GM12878 (cell line): ENCODE measurements around the gene MRPS14. TPM values are rescaled to one million over a fixed set of nuclear protein-coding genes. Genes with fewer than 3 reads are reported as not detected.

ENCODE experiments used
- ATAC-seq: fragments of 200-7000 bp; cut with Tn5 transposase; 3 replicates; pipeline ENCODE4 v1.9.1; 2020; ENCODE audit warnings: mild to moderate bottlenecking, moderate library complexity
- BruUV-seq: library from RNA; stranded (reverse); fragments of 400-500 nt; replicated peaks from 2 replicates; lab custom pipeline; 2021; lab: Mats Ljungman, UMichigan
- CTCF ChIA-PET: fragments of 300-600 bp; sonication (Branson Sonifier 250); formaldehyde crosslinking; extraction: SDS; loops from one replicate; lab custom pipeline; 2021; ENCODE audit warnings: inconsistent platforms; lab: Yijun Ruan, JAX
- POLR2A ChIA-PET: fragments of 350-600 bp; formaldehyde crosslinking; extraction: SDS; loops from one replicate; lab custom pipeline; 2021; ENCODE audit warnings: inconsistent platforms; lab: Charles Lee
- RAD21 ChIA-PET: fragments of 300-600 bp; sonication (Branson Sonifier 250); formaldehyde crosslinking; loops from one replicate; lab custom pipeline; 2023; ENCODE audit warnings: antibody characterized with exemption; ENCODE audit not compliant: unreplicated experiment; lab: Charles Lee
- SMC1A ChIA-PET: fragments of 300-600 bp; sonication (Branson Sonifier 250); formaldehyde crosslinking; loops from one replicate; lab custom pipeline; 2023; ENCODE audit not compliant: unreplicated experiment, uncharacterized antibody; lab: Charles Lee
- DNase-seq: peaks from one replicate; pipeline ENCODE4 v3.0.0-alpha.2; 2011; ENCODE audit warnings: low read depth, low spot score
- FAIRE-seq: peaks from 3 replicates; lab custom pipeline; 2011; peaks lifted over from hg19 to GRCh38; lab: Jason Lieb, UNC
- H2AFZ ChIP-seq: 2 replicates; pipeline ENCODE4 v1.6.0; 2011; ENCODE audit warnings: low read depth, low read length, control low read depth; ENCODE audit not compliant: control insufficient read depth
- H3K27ac ChIP-seq: 2 replicates; pipeline ENCODE4 v1.5.1; 2011; ENCODE audit warnings: control low read depth; ENCODE audit not compliant: control insufficient read depth, insufficient read depth
- H3K27me3 ChIP-seq, 2 experiments: replicated peaks in 1 of 2; 2 replicates each; pipeline versions ENCODE4 v1.6.0 to v1.6.1; 2011; ENCODE audit warnings: low read length in 1 of 2; ENCODE audit not compliant: control insufficient read depth in 2 of 2, insufficient read depth in 2 of 2
- H3K36me3 ChIP-seq, 2 experiments: 2 replicates each; pipeline ENCODE4 v1.5.1; 2011; ENCODE audit warnings: low read length in 1 of 2; ENCODE audit not compliant: control insufficient read depth in 2 of 2, insufficient read depth in 2 of 2
- H3K4me1 ChIP-seq: 2 replicates; pipeline ENCODE4 v1.6.1; 2011; ENCODE audit warnings: mild to moderate bottlenecking, low read length, moderate library complexity, mixed read lengths; ENCODE audit not compliant: control insufficient read depth, insufficient read depth
- H3K4me2 ChIP-seq: 2 replicates; pipeline ENCODE4 v1.6.0; 2011; ENCODE audit warnings: control low read depth; ENCODE audit not compliant: control insufficient read depth, insufficient read depth
- H3K4me3 ChIP-seq: fragments of 200-600 bp; sonication (generic); 2 replicates; pipeline ENCODE4 v1.5.1; 2016
- H3K79me2 ChIP-seq: 2 replicates; pipeline ENCODE4 v1.6.0; 2011; ENCODE audit warnings: low read length; ENCODE audit not compliant: control insufficient read depth, insufficient read depth
- H3K9ac ChIP-seq: 2 replicates; pipeline ENCODE4 v1.8.0; 2011; ENCODE audit warnings: low read length, control low read depth, mixed read lengths; ENCODE audit not compliant: control insufficient read depth, insufficient read depth
- H3K9me3 ChIP-seq: replicated peaks from 3 replicates; pipeline ENCODE4 v1.5.1; 2011; ENCODE audit warnings: mild to moderate bottlenecking, low read length; ENCODE audit not compliant: control insufficient read depth, insufficient read depth
- H4K20me1 ChIP-seq: 2 replicates; pipeline ENCODE4 v1.6.0; 2011; ENCODE audit not compliant: control insufficient read depth, insufficient read depth
- CHD4 ChIP-seq: fragments of 200-600 bp; sonication (generic); IDR thresholded peaks from 2 replicates; pipeline ENCODE4 v1.6.1; 2016; ENCODE audit warnings: mild to moderate bottlenecking
- E4F1 ChIP-seq: fragments of 450-650 bp; IDR thresholded peaks from 2 replicates; pipeline ENCODE4 v1.6.1; 2018; ENCODE audit warnings: borderline replicate concordance, mild to moderate bottlenecking; ENCODE audit not compliant: partially characterized antibody
- ETV6 ChIP-seq, 2 experiments: fragments of 450-650 bp in 1 of 2; IDR thresholded peaks in 1 of 2; conservative IDR thresholded peaks in 1 of 2; 2 replicates each; pipeline ENCODE4 v1.6.1; 2014; ENCODE audit warnings: antibody characterized with exemption in 1 of 2, borderline replicate concordance in 1 of 2, low read depth in 1 of 2, mild to moderate bottlenecking in 1 of 2, moderate library complexity in 1 of 2
- FOS ChIP-seq: IDR thresholded peaks from 3 replicates; pipeline ENCODE4 v1.6.1; 2011; ENCODE audit warnings: borderline replicate concordance; ENCODE audit not compliant: insufficient read length; ENCODE audit errors: extremely low read depth
- FOXK2 ChIP-seq: fragments of 450-650 bp; IDR thresholded peaks from 2 replicates; pipeline ENCODE4 v1.6.1; 2017; ENCODE audit warnings: mild to moderate bottlenecking, moderate library complexity
- HSF1 ChIP-seq: fragments of 150-350 bp; IDR thresholded peaks from 2 replicates; pipeline ENCODE4 v1.6.1; 2014; ENCODE audit warnings: mild to moderate bottlenecking, low read depth, low read length
- IRF4 ChIP-seq: IDR thresholded peaks from 2 replicates; pipeline ENCODE4 v1.6.1; 2011; ENCODE audit warnings: low read depth, low read length
- NR2F1 ChIP-seq: fragments of 450-650 bp; conservative IDR thresholded peaks from 2 replicates; pipeline ENCODE4 v1.6.1; 2017; ENCODE audit warnings: mild to moderate bottlenecking
- PAX8 ChIP-seq: fragments of 450-650 bp; IDR thresholded peaks from 2 replicates; pipeline ENCODE4 v1.6.1; 2017; ENCODE audit warnings: mild to moderate bottlenecking, moderate library complexity
- PKNOX1 ChIP-seq: fragments of 450-650 bp; IDR thresholded peaks from 2 replicates; pipeline ENCODE4 v1.6.1; 2016; ENCODE audit warnings: mild to moderate bottlenecking
- POU2F2 ChIP-seq: IDR thresholded peaks from 3 replicates; pipeline ENCODE4 v1.6.1; 2011; ENCODE audit warnings: low read depth, mild to moderate bottlenecking, low read length, borderline replicate concordance
- RAD51 ChIP-seq: fragments of 450-650 bp; IDR thresholded peaks from 2 replicates; pipeline ENCODE4 v1.6.1; 2016; ENCODE audit warnings: moderate library complexity, mild to moderate bottlenecking, inconsistent platforms
- RUNX3 ChIP-seq: IDR thresholded peaks from 2 replicates; pipeline ENCODE4 v1.6.1; 2012; ENCODE audit warnings: low read length, inconsistent platforms
- SMARCA5 ChIP-seq: fragments of 450-650 bp; IDR thresholded peaks from 2 replicates; pipeline ENCODE4 v1.6.1; 2017; ENCODE audit warnings: mild to moderate bottlenecking
- SREBF1 ChIP-seq: IDR thresholded peaks from 2 replicates; pipeline ENCODE4 v1.6.1; 2012; ENCODE audit warnings: mild to moderate bottlenecking, low read length
- ZNF207 ChIP-seq: fragments of 450-650 bp; IDR thresholded peaks from 2 replicates; pipeline ENCODE4 v1.6.1; 2014; ENCODE audit warnings: antibody characterized with exemption, mild to moderate bottlenecking, borderline replicate concordance
- ZNF384 ChIP-seq: IDR thresholded peaks from 2 replicates; pipeline ENCODE4 v1.6.1; 2012; ENCODE audit warnings: low read depth, mild to moderate bottlenecking, low read length, improper control_type of control experiment, borderline replicate concordance
- in situ Hi-C: fragments of 300-500 bp; cut with MboI; formaldehyde crosslinking; loops from 9 replicates; pipeline ENCODE4 v1.14.3; 2018; ENCODE audit warnings: mixed read lengths
- intact Hi-C: fragments of 100-400 bp; cut with micrococcal nuclease; formaldehyde crosslinking; loops from one replicate; pipeline ENCODE4 v1.14.2; 2022; ENCODE audit not compliant: unreplicated experiment
- polyA plus RNA-seq, 11 experiments: library from polyadenylated mRNA; depleted of rRNA in 4 of 11; unstranded in 6 of 11; stranded (reverse) in 5 of 11; fragments of >200 nt; fragmentation: Nextera tagmentation in 4 of 11; fragmentation: Illumina TruSeq in 1 of 11; extraction: Ambion mirVana in 4 of 11; extraction: Trizol in 1 of 11; gene quantifications; 1 replicate in 1 of 11; 2 replicates in 10 of 11; pipeline versions ENCODE4 v1.2.1 to v1.2.3, GENCODE V29; 2011 to 2016; ENCODE audit warnings: inconsistent platforms in 2 of 11, missing spikeins in 2 of 11, low read depth in 1 of 11
- total RNA-seq, 4 experiments: library from RNA; depleted of rRNA in 3 of 4; stranded (reverse); fragments of >200 nt in 3 of 4; fragmentation: Illumina TruSeq in 1 of 4; extraction: Trizol in 1 of 4; gene quantifications; 2 replicates each; pipeline versions ENCODE4 v1.2.1 to v1.2.3, GENCODE V29; 2013 to 2021
- TF ChIP-seq, protein P1 (sequence below): fragments of 450-650 bp; IDR thresholded peaks from 2 replicates; pipeline ENCODE4 v1.6.1; 2017; ENCODE audit warnings: low read depth, mild to moderate bottlenecking, moderate library complexity

MRPS14 gene
- total and polyA plus RNA-seq, 10 of the 15 experiments (the other 5 are each of a cell fraction or from before 2014, with no cell fraction given), result 31.1 to 224 (median 50.4) TPM

DNA sequence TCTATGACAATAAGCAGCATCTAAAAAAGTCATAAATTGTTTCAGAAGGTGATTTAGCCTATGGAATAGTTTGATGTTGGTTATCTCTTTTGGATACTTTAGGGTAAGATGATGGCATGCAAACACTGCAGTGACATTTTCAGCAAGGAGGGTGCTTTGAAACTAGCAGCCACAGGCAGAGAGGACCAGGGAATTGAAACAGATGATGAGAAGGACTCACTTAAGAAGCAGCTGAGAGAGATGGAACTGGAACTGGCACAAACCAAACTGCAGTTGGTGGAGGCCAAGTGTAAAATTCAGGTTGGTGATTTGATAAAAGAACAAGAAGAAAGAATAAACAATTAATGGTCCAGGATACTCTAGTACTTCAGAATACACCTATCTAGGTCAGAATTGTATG, 34.7 kb downstream of the MRPS14 start:
- intact Hi-C loops (no loop called here), in situ Hi-C loops (no loop called here)
- POLR2A ChIA-PET, result interaction anchor here (1.2 to 1.5 kb wide), 3 partner anchors 12 to 35 kb away, joined by 3 read pairs; partner anchors contain the start of gene MRPS14
- Histone ChIP-seq H3K9ac (no peak overlapping the region), H3K79me2 (no peaks in the 10 kb centered on the region), H3K4me2 (peak overlapping the region; percentile 50), H2AFZ (no peak overlapping the region), H3K4me1 (peaks cover 17% of the 10 kb centered on the region), H3K27me3 (no peaks in the 10 kb centered on the region)
- BruUV-seq, result no TSS peak
- RAD21 ChIA-PET, result interaction anchor here (0.7 to 1.9 kb wide), 10 partner anchors 10 to 113 kb away, joined by 3 to 12 read pairs (median 5); partner anchors contain the start of gene MRPS14
- CTCF ChIA-PET, result interaction anchor here (1.1 to 2.4 kb wide), 6 partner anchors 8 to 105 kb away, joined by 4 to 21 read pairs (median 4); no protein-coding TSS in a partner anchor
- SMC1A ChIA-PET, result interaction anchor here (0.9 to 2.4 kb wide), 19 partner anchors 10 to 218 kb away, joined by 3 to 24 read pairs (median 5); partner anchors contain the start of gene CACYBP
- FAIRE-seq, result no peak
- TF ChIP-seq POU2F2, result no peak
- TF ChIP-seq SMARCA5, result no peak
- TF ChIP-seq FOXK2, result no peak
- TF ChIP-seq CHD4, result no peak
- TF ChIP-seq ETV6 (conservative IDR thresholded peaks at IDR 0.05 in 1 of 2, IDR thresholded peaks at IDR 0.05 in 1 of 2; ENCODE audit: borderline replicate concordance in 1 of 2, low read depth in 1 of 2), result no peak
- TF ChIP-seq, protein P1, sequence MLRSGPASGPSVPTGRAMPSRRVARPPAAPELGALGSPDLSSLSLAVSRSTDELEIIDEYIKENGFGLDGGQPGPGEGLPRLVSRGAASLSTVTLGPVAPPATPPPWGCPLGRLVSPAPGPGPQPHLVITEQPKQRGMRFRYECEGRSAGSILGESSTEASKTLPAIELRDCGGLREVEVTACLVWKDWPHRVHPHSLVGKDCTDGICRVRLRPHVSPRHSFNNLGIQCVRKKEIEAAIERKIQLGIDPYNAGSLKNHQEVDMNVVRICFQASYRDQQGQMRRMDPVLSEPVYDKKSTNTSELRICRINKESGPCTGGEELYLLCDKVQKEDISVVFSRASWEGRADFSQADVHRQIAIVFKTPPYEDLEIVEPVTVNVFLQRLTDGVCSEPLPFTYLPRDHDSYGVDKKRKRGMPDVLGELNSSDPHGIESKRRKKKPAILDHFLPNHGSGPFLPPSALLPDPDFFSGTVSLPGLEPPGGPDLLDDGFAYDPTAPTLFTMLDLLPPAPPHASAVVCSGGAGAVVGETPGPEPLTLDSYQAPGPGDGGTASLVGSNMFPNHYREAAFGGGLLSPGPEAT, result no peak
- no peak for TF ChIP-seq SREBF1
- no peak for TF ChIP-seq NR2F1
- TF ChIP-seq HSF1, result no peak
- no peak for TF ChIP-seq RAD51
- TF ChIP-seq IRF4, result no peak
- no peak for TF ChIP-seq ZNF384
- TF ChIP-seq PKNOX1, result no peak
- TF ChIP-seq ZNF207, result no peak
- TF ChIP-seq FOS, result no peak
- TF ChIP-seq RUNX3, result no peak
- TF ChIP-seq E4F1, result no peak
- no peak for TF ChIP-seq PAX8
- TF ChIP-seq, all 136 proteins: peak for 0
- H3K9me3 ChIP-seq, result no peaks in the 10 kb centered on the region
- DNase-seq (no peak), ATAC-seq (peak; percentile 40; the same call in 2 of the 3 replicates)
- H3K27ac ChIP-seq, result 0 out of 2 replicates have a peak overlapping the region, but pooled peaks have one; percentile 4
- H3K4me3 ChIP-seq, result no peak overlapping the region
- no peaks in the 10 kb centered on the region for H4K20me1 ChIP-seq
- H3K36me3 ChIP-seq, result no peaks in the 10 kb centered on the region; a peak in 1 of 4 replicates
